HEK293T (cell line): ENCODE measurements around the gene TEX2.

Source experiments
- CTCF ChIA-PET: fragments of 350-600 bp; formaldehyde crosslinking; extraction: SDS; loops from one replicate; lab custom pipeline; 2021; ENCODE audit warnings: antibody characterized with exemption, inconsistent platforms; lab: Yijun Ruan, JAX
- POLR2A ChIA-PET: fragments of 350-600 bp; formaldehyde crosslinking; extraction: SDS; loops from one replicate; lab custom pipeline; 2020; ENCODE audit warnings: antibody characterized with exemption, inconsistent platforms; lab: Yijun Ruan, JAX
- DNase-seq: peaks from one replicate; pipeline ENCODE4 v3.0.0; 2012; ENCODE audit warnings: mixed read lengths; ENCODE audit errors: extremely low spot score
- ARNT ChIP-seq: fragments of 450-650 bp; IDR thresholded peaks from 2 replicates; pipeline ENCODE4 v1.6.1; 2017; ENCODE audit warnings: mild to moderate bottlenecking
- BHLHE40 ChIP-seq: fragments of 450-650 bp; IDR thresholded peaks from 2 replicates; pipeline ENCODE4 v1.6.1; 2016; ENCODE audit warnings: mild to moderate bottlenecking, moderate library complexity, borderline replicate concordance
- CTBP1 ChIP-seq: fragments of 450-650 bp; IDR thresholded peaks from 2 replicates; pipeline ENCODE4 v1.6.1; 2016; ENCODE audit warnings: borderline replicate concordance
- ELF4 ChIP-seq: fragments of 450-650 bp; IDR thresholded peaks from 2 replicates; pipeline ENCODE4 v1.6.1; 2017; ENCODE audit warnings: antibody characterized with exemption
- FOXA1 ChIP-seq: fragments of 450-650 bp; IDR thresholded peaks from 2 replicates; pipeline ENCODE4 v1.6.1; 2016; ENCODE audit warnings: mild to moderate bottlenecking
- FOXK2 ChIP-seq: fragments of 450-650 bp; IDR thresholded peaks from 2 replicates; pipeline ENCODE4 v1.6.1; 2016; ENCODE audit warnings: mild to moderate bottlenecking
- FOXM1 ChIP-seq: fragments of 450-650 bp; IDR thresholded peaks from 2 replicates; pipeline ENCODE4 v1.6.1; 2017; ENCODE audit warnings: mild to moderate bottlenecking, borderline replicate concordance
- HDGF ChIP-seq: fragments of 450-650 bp; IDR thresholded peaks from 2 replicates; pipeline ENCODE4 v1.6.1; 2017; ENCODE audit warnings: antibody characterized with exemption, borderline replicate concordance
- L3MBTL2 ChIP-seq: fragments of 450-650 bp; conservative IDR thresholded peaks from 2 replicates; pipeline ENCODE4 v1.6.1; 2016; ENCODE audit warnings: mild to moderate bottlenecking
- LEF1 ChIP-seq: fragments of 450-650 bp; IDR thresholded peaks from 2 replicates; pipeline ENCODE4 v1.6.1; 2017; ENCODE audit warnings: mild to moderate bottlenecking, borderline replicate concordance
- NFRKB ChIP-seq: fragments of 450-650 bp; IDR thresholded peaks from 2 replicates; pipeline ENCODE4 v1.6.1; 2016; ENCODE audit warnings: mild to moderate bottlenecking, moderate library complexity
- SP1 ChIP-seq: fragments of 450-650 bp; IDR thresholded peaks from 2 replicates; pipeline ENCODE4 v1.6.1; 2017
- SUZ12 ChIP-seq: fragments of 450-650 bp; IDR thresholded peaks from 2 replicates; pipeline ENCODE4 v1.6.1; 2016; ENCODE audit warnings: mild to moderate bottlenecking
- TARDBP ChIP-seq: fragments of 450-650 bp; IDR thresholded peaks from 2 replicates; pipeline ENCODE4 v1.6.1; 2016
- ZNF384 ChIP-seq: fragments of 450-650 bp; IDR thresholded peaks from 2 replicates; pipeline ENCODE4 v1.6.1; 2016
- TF ChIP-seq, protein P1 (sequence below): fragments of 450-650 bp; IDR thresholded peaks from 2 replicates; pipeline ENCODE4 v1.6.1; 2016

TEX2 gene

DNA sequence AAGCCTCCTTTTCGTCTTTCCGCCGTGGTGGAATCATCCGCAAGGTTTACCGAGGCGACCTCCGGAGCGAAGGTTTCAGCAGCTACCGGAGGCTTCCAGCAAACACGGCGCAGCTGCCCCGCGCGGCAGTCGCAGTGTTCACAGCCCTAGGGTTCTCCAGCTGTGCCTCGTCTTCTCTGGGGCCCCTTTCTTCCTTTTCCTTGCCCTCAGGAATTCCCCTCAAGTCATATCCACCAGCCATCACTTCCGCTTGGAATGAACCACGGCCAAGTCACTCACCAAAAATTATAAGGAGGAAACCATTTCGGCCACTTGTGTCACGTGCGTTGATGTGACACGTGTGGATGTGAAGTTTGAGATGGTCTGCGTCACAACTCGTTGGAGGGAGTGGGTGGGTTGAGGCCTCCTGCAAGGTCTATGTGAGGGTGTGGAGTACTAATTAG, 132.5 kb downstream of the TEX2 start:
- ChIA-PET CTCF (interaction anchor here (1.0 to 3.7 kb wide), 3 partner anchors 67 to 151 kb away, joined by 4 to 23 read pairs (median 4); no protein-coding TSS in a partner anchor), POLR2A (interaction anchor here (1.9 to 3.7 kb wide), 4 partner anchors 15 to 67 kb away, joined by 4 to 36 read pairs (median 14); no protein-coding TSS in a partner anchor)
- DNase-seq = no peak
- TF ChIP-seq L3MBTL2 (no peak), HDGF (no peak), CTBP1 (no peak), FOXA1 (no peak), ARNT (no peak), FOXK2 (no peak), FOXM1 (no peak), BHLHE40 (no peak), TARDBP (no peak), SUZ12 (no peak), NFRKB (no peak), SP1 (no peak), ZNF384 (no peak)
- TF ChIP-seq, protein P1, sequence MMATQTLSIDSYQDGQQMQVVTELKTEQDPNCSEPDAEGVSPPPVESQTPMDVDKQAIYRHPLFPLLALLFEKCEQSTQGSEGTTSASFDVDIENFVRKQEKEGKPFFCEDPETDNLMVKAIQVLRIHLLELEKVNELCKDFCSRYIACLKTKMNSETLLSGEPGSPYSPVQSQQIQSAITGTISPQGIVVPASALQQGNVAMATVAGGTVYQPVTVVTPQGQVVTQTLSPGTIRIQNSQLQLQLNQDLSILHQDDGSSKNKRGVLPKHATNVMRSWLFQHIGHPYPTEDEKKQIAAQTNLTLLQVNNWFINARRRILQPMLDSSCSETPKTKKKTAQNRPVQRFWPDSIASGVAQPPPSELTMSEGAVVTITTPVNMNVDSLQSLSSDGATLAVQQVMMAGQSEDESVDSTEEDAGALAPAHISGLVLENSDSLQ = no peak

DNA sequence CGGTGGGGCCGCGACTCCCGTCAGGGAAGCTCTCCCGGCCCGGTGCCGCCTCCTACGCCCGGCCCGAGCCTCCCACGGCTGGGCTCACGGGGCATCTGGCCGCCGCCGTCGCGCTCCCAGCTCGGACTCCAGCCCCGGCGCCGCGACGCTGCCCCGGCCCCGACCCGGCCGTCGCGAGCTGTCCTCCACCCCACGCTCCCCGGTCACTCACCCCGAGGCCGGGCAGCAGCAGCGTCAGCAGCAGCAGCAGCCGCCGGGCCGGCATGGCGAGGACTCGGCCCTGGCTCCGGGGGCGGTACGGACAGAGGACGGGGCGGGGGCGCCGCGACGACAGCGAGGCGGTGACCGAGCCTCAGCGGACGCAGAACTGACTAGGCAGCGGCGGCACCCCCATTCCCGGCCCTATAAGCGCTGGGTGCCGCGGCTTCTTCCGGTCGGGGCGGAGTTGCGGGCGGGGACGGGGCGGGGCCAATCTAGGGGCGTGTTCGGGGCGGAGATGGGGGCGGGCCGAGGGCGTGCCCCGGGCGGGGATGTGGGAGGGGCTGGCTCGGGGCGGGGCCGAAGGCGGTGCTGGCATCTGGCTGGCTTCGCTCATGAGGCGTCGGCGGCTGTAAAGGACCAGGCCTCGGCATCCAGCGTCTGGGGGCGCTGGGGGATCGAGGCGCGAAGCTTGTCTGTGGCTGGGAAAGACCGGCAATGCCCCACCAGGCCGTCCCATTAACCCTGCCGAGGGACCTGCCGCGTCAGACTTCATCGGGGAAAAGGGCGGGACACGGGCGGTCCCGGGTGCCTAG, 133.1 kb downstream of the TEX2 start, which contains the start of gene ERN1:
TSS of gene ERN1 (minus strand) at position 380 of the 794 bp plus-strand sequence. CDS start at position 265, 115 bp downstream.
- CTCF ChIA-PET = interaction anchor here (0.7 to 3.7 kb wide), 2 partner anchors 67 to 104 kb away, joined by 3 to 23 read pairs; no protein-coding TSS in a partner anchor
- POLR2A ChIA-PET = interaction anchor here (0.6 to 3.7 kb wide), 5 partner anchors 16 to 66 kb away, joined by 3 to 36 read pairs (median 12); no protein-coding TSS in a partner anchor
- peak; percentile 96 for DNase-seq
- peak; percentile 40; the same call in 1 of the 2 replicates for TF ChIP-seq ELF4
- peak; percentile 93 for TF ChIP-seq SP1
- TF ChIP-seq L3MBTL2 = peak; percentile 79
- no peak; the same call in 1 of the 2 replicates for TF ChIP-seq LEF1

DNA sequence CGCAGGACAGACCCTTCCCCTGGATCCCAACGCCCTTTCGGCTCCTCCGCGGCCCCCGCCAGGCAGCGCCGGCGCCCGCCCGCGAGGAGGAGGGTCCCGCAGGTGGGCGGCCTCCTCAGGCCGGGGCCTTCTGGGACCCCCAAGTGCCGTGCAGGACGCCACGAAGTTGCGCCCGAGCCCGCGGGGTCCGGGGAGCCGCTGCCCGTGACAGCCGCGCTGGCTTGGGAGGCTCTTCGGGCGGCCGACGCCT, 133.6 kb downstream of the TEX2 start:
- TF ChIP-seq SUZ12 = no peak
- ChIA-PET CTCF (interaction anchor here (0.6 to 3.7 kb wide), 5 partner anchors 17 to 104 kb away, joined by 3 to 23 read pairs (median 3); no protein-coding TSS in a partner anchor), POLR2A (interaction anchor here (0.6 to 3.7 kb wide), 5 partner anchors 16 to 66 kb away, joined by 3 to 36 read pairs (median 12); no protein-coding TSS in a partner anchor)
- DNase-seq = peak; percentile 56

DNA sequence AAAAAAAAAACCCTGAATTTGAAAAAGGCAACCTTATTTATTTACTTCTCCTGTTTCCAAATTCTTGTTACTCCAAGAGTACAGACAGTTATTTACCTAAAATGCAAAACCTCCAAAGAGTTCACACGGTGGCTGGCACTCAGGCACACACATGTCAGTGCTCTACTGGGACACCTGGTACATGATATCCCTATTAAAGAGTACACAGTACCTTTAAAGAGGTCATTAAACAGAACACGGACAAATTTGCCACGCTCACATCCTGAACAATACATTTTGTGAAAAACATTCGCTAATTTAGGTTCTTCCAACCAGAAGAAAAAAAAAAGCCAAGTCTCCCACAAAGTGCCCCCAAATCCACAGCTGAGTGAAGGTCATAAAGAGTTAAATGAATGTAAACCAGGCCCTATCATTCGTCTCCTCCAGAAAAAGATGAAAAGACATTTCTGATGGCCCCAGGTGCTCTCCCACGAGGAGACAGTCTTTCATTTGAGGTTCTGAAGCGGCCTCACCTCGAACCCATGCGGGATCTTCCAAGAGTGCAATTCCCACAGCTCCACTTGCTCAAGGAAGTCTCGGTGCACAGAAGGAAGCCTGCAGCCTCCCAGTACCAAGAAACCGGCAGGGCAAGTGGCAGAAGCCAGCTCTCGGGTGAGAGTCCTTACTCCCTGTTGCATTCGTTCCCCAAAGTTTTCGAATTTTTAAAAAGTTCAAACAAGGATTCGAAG, 134.1 kb downstream of the TEX2 start:
- POLR2A ChIA-PET = interaction anchor here (0.6 to 3.7 kb wide), 5 partner anchors 17 to 65 kb away, joined by 3 to 36 read pairs (median 12); no protein-coding TSS in a partner anchor
- DNase-seq = peak; percentile 35

DNA sequence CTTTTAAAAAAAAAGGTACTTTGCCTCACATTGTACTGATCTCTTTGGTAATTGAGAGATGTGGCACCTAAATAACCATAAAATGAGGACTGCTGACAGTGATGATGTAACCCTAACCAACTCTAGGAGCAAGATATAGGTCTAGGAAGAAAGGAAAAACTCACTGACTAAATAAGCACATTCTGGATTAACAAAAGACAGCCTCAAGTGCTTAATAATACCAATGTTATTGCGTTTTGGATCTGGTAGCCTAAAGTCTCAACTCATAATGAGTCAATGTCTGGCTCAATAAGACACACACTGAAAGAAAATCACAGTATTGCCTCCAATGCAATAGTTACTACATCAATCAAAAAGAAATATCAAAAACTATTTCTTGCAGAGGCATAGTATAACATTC, 136.1 kb downstream of the TEX2 start:
- ChIA-PET POLR2A (interaction anchor here (1.5 to 2.9 kb wide), 2 partner anchors 19 to 45 kb away, joined by 5 to 14 read pairs; no protein-coding TSS in a partner anchor), CTCF (interaction anchor here (0.6 kb wide), 2 partner anchors 24 to 106 kb away, joined by 3 read pairs; no protein-coding TSS in a partner anchor)
- DNase-seq = no peak
- TF ChIP-seq, protein P1 = peak; percentile 81
- peak; percentile 49; the same call in 1 of the 2 replicates for TF ChIP-seq ZNF384
- TF ChIP-seq HDGF = no peak

More for the DNA sequence above, 134.1 kb downstream of the TEX2 start:
- CTCF ChIA-PET = interaction anchor here (0.6 to 3.7 kb wide), 5 partner anchors 16 to 103 kb away, joined by 3 to 23 read pairs (median 3); no protein-coding TSS in a partner anchor
- TF ChIP-seq L3MBTL2 (peak; percentile 32; the same call in 1 of the 2 replicates), BHLHE40 (no peak)

DNA sequence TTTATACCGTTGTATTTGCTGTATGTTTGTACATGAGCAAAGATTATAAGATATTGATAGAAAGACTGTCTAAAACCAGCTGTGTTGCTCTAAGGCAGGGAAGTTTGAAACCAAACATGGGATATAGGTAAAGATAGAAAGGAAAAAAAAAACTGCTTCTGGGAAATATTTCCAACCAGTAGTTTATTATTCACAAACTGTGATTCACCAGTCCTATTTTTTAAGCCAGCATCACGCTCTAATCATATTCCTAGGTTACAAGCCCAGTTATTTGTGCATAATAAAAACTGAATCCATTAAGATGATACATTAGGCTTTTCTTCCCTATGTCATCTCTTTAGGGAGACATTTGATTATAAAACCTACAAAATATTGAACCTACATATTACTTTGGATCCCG, 137.1 kb downstream of the TEX2 start:
- DNase-seq = no peak
- POLR2A ChIA-PET = interaction anchor here (2.9 kb wide), 1 partner anchor 20 kb away, joined by 14 read pairs; no protein-coding TSS in a partner anchor
- CTCF ChIA-PET = interaction anchor here (0.9 kb wide), 1 partner anchor 97 kb away, joined by 3 read pairs; no protein-coding TSS in a partner anchor
- TF ChIP-seq L3MBTL2 = no peak
- no peak for TF ChIP-seq NFRKB
- no peak for TF ChIP-seq SP1
- TF ChIP-seq, protein P1 = no peak
- no peak for TF ChIP-seq FOXM1
- TF ChIP-seq ARNT = no peak
- TF ChIP-seq SUZ12 = no peak
